ENCODE measurements around the gene ANXA6. TPM values are rescaled to one million over a fixed set of nuclear protein-coding genes. Genes with fewer than 3 reads are reported as not detected.
"Not testable (repeated sequence)": the region's sequence is repeated elsewhere in the genome, so short reads cannot be mapped to it uniquely, and the experiment has no call there.

The ANXA6 gene
- total RNA-seq, 2 donors from 2014 or later, result 271 to 398 TPM

DNA sequence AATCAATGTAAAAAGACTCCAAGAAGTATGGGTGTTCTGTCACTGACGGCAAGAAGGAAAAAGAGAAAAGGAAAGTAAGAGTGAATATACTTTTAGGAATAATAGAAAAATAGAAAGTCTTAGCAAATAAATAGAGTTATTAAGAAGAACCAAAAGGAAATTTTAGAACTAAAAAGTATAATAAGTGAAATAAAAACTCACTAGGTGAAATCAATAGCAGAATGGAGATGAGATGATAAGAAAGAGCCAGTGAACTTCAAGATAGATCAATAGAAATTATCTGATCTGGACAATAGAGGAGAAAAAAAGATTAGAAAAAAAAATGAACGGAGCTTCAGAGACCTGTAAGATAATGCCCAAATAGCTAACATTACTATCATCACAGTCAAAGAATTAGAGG, 31.6 kb upstream of the ANXA6 start:
- Mint-ChIP-seq H3K9me3 (peaks cover 22% of the 10 kb centered on the region), H3K36me3 (peaks cover 53% of the 10 kb centered on the region), H3K4me3 (no peak overlapping the region), H3K27ac (peak overlapping the region in 1 of 2 donors; percentile 20), H3K27me3 (no peaks in the 10 kb centered on the region), H3K4me1 (ENCODE audit: low read depth in 2 of 2) (peaks cover 47 to 53% of the 10 kb centered on the region in 2 donors)
- DNase-seq (ENCODE audit: low spot score) (no peak), ATAC-seq (no peak)

DNA sequence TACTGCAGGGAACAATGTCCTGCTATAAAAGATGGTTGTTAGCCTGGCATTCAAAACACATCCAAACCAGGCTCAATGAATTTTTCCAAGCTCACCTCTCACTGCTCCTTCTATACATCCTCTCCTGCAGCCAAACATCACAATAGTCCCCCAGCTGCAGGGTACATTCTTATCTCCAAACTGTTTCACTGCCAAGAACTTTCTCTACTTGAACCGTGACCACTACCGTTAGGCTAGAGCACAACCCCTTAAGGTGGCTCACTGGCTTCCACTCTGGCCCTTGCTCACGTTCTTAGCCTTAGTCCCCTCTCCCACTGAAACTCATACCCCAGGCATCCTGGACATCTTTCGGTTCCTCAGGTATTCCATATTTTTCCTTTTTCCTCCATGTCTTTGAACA, 29.0 kb upstream of the ANXA6 start:
- peaks cover 15% of the 10 kb centered on the region for H3K9me3 Mint-ChIP-seq
- DNase-seq (ENCODE audit: low spot score) (no peak), ATAC-seq (no peak)
- H3K27ac Mint-ChIP-seq, result peak overlapping the region; percentile 1 to 10
- peaks cover 27 to 40% of the 10 kb centered on the region in 2 donors for H3K4me1 Mint-ChIP-seq (ENCODE audit: low read depth in 2 of 2)
- no peak overlapping the region for H3K4me3 Mint-ChIP-seq
- no peaks in the 10 kb centered on the region for H3K27me3 Mint-ChIP-seq
- H3K36me3 Mint-ChIP-seq, result peaks cover 33% of the 10 kb centered on the region

DNA sequence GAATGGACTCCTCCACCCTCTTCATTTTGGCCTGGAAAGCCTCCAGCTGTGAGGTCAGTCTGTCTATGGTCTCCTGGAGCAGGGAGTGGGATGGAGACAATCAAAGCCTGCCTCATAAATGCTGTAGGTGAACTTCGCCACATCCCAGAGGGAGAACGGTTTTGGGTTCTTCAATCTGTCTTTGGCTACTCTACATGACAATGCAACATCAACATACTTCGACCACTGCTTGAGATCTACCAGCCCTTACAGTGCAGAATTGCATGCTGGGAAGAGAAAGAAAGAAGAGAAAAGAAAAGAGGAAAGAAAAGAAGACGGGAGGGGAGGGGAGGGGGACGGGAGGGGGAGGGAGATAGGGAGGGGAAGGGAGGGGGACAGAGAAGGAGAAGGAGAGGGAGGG, 28.5 kb upstream of the ANXA6 start:
- H3K27ac Mint-ChIP-seq, result peak overlapping the region in 1 of 2 donors; percentile 1
- no peak overlapping the region for H3K4me3 Mint-ChIP-seq
- no peaks in the 10 kb centered on the region for H3K27me3 Mint-ChIP-seq
- DNase-seq (ENCODE audit: low spot score), result no peak
- H3K36me3 Mint-ChIP-seq, result peaks cover 28% of the 10 kb centered on the region
- no peak for ATAC-seq
- H3K9me3 Mint-ChIP-seq, result peaks cover 11% of the 10 kb centered on the region
- peaks cover 23 to 36% of the 10 kb centered on the region in 2 donors for H3K4me1 Mint-ChIP-seq (ENCODE audit: low read depth in 2 of 2)

DNA sequence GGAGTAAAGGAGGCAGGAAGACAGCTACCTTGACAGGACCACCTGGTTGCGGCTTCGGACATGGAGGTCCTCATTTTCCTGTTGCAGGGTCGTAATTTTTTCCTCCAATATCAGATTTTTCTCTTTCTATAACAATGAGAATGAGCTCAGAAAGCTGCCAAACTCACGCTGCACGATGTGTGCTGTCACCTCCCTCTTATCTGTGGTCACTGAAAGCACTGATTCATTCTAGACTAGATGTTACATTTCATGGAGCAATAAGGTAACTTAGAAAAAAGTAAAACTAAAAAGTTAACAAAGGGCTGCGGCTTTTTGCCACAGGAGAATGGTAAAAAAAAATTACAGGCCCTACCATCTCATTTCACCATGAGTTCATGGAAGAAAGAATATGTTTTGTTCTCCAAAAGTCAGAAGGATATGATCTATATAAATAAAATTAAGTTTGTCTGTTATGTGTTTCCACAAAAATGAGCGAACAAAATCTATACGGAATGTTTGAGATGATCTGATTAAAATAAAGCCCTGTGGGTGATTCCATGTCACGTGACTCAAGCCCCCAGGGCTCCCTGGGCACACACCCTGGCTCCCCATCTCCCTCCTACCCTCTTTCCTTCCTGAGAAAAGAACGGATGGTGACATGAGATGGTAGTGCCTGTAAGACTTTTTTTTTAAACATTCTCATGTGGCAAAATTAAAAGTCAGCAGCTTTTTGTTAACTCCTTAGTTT, 26.9 kb upstream of the ANXA6 start:
- Mint-ChIP-seq H3K36me3 (peaks cover 14% of the 10 kb centered on the region), H3K27ac (peak overlapping the region in 1 of 2 donors; percentile 54)
- no peak for DNase-seq (ENCODE audit: low spot score)

DNA sequence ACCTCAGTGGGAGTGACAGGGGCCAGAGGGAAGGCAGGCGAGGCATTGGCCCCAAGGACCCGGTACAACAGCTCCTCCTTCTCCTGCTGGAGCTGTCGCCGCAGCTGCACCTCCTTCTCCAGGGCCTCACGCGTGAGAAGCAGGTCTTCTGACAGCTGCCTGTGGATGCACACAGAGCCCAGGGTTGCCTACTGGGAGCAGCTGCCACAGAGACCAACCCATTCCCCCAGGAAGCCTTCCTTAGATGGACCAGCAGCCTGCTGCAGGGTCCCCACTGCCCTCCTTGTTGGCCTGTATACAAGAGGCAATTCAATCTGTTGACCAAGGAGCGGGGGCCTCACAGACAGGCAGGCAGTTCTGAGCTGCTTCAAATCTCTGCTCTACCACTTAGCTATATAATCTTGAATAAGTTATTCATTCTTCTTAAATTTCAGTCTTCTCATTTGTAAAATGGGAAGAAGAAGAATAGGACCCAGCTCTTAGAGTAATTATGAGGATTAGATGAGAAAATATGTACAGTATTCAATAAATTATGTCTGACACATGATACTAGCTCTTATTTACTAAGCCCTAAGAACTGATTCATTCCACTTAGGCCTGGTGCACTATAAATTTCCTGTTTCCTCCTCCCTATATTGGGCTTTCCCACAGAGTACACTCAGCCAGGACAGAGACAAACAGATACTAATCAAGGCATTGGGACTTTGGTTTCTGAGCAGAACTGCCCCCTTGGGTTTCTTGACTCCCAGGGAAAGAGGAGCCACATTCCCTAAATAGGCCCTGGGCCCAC, 26.1 kb upstream of the ANXA6 start:
- Mint-ChIP-seq H3K4me3 (no peak overlapping the region), H3K27me3 (no peaks in the 10 kb centered on the region), H3K9me3 (no peaks in the 10 kb centered on the region), H3K36me3 (peaks cover 9% of the 10 kb centered on the region), H3K27ac (peak overlapping the region in 1 of 2 donors; percentile 54), H3K4me1 (ENCODE audit: low read depth in 2 of 2) (peaks cover 0 to 21% of the 10 kb centered on the region in 2 donors)
- ATAC-seq (no peak), DNase-seq (ENCODE audit: low spot score) (no peak)

More for the DNA sequence above, 26.9 kb upstream of the ANXA6 start:
- Mint-ChIP-seq H3K27me3 (no peaks in the 10 kb centered on the region), H3K4me1 (ENCODE audit: low read depth in 2 of 2) (peaks cover 8 to 27% of the 10 kb centered on the region in 2 donors), H3K9me3 (peaks cover 7% of the 10 kb centered on the region), H3K4me3 (no peak overlapping the region)
- no peak for ATAC-seq

DNA sequence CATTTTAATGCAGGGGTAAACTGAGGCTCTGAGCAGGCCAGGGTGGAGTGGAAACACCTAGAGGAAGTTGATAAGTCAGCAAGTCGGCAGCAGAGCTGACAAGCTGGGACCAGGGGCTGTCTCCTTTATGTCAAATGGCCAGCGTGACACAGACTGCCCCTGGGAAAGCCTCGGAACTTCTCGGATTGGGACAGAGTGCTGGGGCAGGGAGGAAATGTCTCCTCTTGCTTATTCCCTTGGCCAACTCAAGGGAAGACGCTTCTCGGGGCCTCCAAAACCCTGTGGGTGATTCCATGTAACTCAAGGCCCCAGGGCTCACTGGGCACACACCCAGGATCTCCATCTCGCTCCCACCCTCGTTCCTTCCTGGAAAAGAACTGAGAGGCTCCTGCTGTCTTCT, 25.4 kb upstream of the ANXA6 start:
- no peaks in the 10 kb centered on the region for H3K9me3 Mint-ChIP-seq
- H3K27ac Mint-ChIP-seq, result no peak overlapping the region
- no peak overlapping the region for H3K4me3 Mint-ChIP-seq
- H3K4me1 Mint-ChIP-seq (ENCODE audit: low read depth in 2 of 2), result peaks cover 2 to 21% of the 10 kb centered on the region in 2 donors
- no peaks in the 10 kb centered on the region for H3K27me3 Mint-ChIP-seq
- ATAC-seq (no peak), DNase-seq (ENCODE audit: low spot score) (no peak)
- peaks cover 9% of the 10 kb centered on the region for H3K36me3 Mint-ChIP-seq

DNA sequence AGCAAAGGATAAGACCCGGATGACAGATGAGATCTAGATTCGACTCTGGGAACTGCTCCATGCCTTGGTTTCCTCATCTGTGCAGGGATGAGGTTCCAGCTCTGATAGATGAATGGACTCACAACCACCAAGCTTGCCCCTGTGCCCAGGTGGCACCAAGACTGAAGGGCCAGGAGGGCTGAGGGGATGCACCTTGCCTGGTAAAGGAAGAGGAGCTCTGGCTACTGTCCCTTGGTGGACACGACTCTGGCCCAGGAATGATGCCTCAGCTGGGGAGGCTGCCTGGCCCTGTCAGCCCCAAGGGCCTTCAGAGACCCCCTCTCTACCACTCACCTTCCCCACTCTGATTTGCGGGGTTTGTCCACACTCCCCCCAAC, 24.9 kb upstream of the ANXA6 start:
- H3K36me3 Mint-ChIP-seq, result peaks cover 9% of the 10 kb centered on the region
- ATAC-seq (no peak), DNase-seq (ENCODE audit: low spot score) (no peak)
- peaks cover 5 to 21% of the 10 kb centered on the region in 2 donors for H3K4me1 Mint-ChIP-seq (ENCODE audit: low read depth in 2 of 2)
- no peak overlapping the region for H3K4me3 Mint-ChIP-seq
- H3K9me3 Mint-ChIP-seq, result no peaks in the 10 kb centered on the region
- H3K27me3 Mint-ChIP-seq, result no peaks in the 10 kb centered on the region
- peak overlapping the region; percentile 49 to 87 for H3K27ac Mint-ChIP-seq

DNA sequence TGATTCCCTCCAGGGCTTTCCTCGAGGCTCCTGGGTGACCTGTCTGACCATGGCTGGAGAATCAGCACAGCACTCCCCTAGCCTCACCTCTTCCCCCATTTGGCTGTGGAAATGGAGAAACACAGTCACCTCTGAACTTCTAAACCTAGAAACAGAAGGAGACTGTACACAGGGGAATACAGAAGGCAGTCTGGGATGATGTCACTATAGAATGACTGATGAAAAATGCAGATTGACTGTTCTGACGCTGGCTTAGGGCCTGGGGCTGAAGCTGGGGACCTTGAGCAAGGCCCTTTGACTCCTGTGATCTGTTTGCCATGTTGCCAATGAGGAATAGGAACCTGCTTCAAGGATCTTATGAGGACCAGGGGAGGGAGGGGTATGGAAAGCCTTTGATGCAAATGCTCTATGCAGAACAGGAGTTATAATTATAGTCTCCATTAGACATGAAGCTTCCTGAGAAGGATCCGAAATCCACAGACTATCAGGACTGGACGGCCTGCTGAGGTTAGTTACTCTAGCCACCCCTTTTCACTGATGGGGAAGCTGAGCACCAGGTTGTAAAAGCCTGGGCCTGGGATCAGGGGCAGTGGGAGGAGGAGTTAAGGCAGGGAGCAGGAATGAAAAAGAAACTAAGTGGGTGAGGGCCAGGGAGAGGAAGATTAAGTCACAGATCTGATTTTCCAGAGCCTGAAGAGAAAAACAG, 24.4 kb upstream of the ANXA6 start:
- H3K27me3 Mint-ChIP-seq, result no peaks in the 10 kb centered on the region
- H3K9me3 Mint-ChIP-seq, result no peaks in the 10 kb centered on the region
- ATAC-seq (no peak), DNase-seq (ENCODE audit: low spot score) (no peak)
- no peak overlapping the region for H3K4me3 Mint-ChIP-seq
- H3K36me3 Mint-ChIP-seq, result peaks cover 7% of the 10 kb centered on the region
- H3K4me1 Mint-ChIP-seq (ENCODE audit: low read depth in 2 of 2), result peaks cover 5 to 19% of the 10 kb centered on the region in 2 donors
- H3K27ac Mint-ChIP-seq, result peak overlapping the region; percentile 49 to 87

DNA sequence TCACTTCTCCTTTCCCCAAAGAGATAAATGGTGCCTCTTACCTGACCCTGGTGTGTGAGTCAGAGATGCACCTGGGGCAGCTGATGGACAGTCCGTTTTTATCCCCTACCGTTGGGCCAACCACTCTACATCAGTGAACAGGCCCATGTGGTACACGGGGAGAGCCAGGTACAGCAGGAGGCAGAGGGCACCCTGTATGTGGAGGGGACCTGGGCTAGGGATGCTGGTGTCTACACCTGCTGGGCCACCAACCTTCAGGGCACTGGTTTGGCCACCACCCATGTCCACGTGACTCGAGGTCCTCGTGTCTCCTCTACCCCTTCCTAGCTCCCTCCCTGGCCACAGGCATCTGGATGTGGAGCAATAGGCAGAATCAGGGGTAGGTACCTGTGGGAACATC, 22.7 kb upstream of the ANXA6 start:
- Mint-ChIP-seq H3K9me3 (no peaks in the 10 kb centered on the region), H3K27ac (no peak overlapping the region), H3K4me3 (no peak overlapping the region), H3K36me3 (peaks cover 5% of the 10 kb centered on the region), H3K4me1 (ENCODE audit: low read depth in 2 of 2) (peaks cover 5% of the 10 kb centered on the region in 2 donors), H3K27me3 (no peaks in the 10 kb centered on the region)
- peak in 1 of 2 donors; percentile 17 for ATAC-seq
- DNase-seq (ENCODE audit: low spot score), result no peak

DNA sequence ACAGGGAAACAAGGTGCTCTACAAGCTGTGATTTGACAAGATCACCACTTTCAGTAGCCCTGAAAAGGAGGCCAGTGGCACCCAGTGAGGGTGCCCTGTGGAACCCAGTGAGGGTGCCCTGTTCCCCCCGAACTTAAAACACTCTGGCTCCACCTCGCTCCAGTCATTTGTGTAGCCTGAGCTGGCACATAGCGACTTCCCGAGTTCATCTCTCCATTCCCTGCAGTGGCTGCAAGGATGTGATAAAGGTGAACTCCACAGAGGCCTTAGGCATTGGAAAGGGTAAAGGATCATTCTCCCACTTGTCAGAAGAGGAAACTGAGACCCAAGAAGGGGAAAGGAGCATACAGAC, 21.9 kb upstream of the ANXA6 start:
- no peaks in the 10 kb centered on the region for H3K27me3 Mint-ChIP-seq

DNA sequence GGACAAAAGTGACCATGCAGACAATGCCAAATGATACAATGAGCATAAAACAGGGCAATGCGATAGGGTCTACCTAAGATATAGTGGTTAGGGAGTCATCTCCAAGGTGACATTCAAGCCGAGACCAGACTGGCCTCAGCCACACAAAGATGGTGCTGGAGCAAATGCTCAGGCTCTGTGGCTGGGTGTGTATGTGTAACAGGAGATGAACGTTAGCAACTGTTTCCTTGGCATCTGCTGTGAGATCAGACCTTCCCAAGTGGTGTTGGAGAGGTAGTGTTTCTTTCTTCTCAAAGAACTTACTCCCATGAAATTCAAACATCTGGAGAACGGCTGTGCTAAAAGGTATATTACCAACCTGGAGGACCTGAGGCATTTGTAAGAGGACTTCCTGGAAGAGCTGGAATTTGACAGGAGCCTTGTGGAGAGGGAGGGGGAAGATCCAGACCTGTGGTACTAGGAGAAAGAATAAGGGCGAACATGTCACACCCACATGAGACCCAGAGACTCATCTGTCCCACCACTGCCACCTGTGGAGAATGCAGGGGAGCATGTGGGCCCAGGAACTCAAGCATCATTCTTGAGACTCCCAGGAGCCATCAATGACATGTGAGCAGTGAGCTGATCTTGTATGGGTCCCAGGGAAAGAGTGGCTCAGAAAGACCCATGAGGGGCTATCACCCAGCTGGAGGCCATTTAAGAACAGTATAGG, 21.4 kb upstream of the ANXA6 start:
- Mint-ChIP-seq H3K4me1 (ENCODE audit: low read depth in 2 of 2) (peaks cover 5 to 6% of the 10 kb centered on the region in 2 donors), H3K36me3 (peaks cover 5% of the 10 kb centered on the region), H3K27me3 (no peaks in the 10 kb centered on the region), H3K9me3 (no peaks in the 10 kb centered on the region), H3K27ac (peak overlapping the region; percentile 1 to 29), H3K4me3 (no peak overlapping the region)
- DNase-seq (ENCODE audit: low spot score) (no peak), ATAC-seq (no peak)

More for the DNA sequence above, 21.9 kb upstream of the ANXA6 start:
- peaks cover 5% of the 10 kb centered on the region in 2 donors for H3K4me1 Mint-ChIP-seq (ENCODE audit: low read depth in 2 of 2)
- peak overlapping the region in 1 of 2 donors; percentile 1 for H3K27ac Mint-ChIP-seq
- DNase-seq (ENCODE audit: low spot score), result no peak
- H3K9me3 Mint-ChIP-seq, result no peaks in the 10 kb centered on the region
- peaks cover 5% of the 10 kb centered on the region for H3K36me3 Mint-ChIP-seq
- ATAC-seq, result no peak
- no peak overlapping the region for H3K4me3 Mint-ChIP-seq

DNA sequence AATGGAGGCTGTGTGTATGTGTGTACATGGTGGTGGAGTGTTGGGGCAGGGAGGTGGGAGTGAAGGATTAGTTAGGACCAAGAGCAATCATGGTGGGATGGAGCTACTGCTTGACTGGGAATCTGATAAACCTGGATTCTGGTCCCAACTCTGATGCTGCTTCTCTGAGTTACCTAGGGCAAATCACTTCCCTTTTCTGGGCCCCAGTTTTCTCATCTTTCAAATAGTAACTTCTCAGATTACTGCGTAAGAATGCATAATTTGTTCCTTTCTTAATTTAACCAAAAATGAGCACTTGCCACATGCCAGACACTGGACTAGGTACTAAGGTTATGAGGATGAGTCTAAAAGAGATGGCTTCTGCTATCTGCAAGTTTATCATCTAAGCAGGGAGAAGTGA, 20.8 kb upstream of the ANXA6 start:
- H3K4me3 Mint-ChIP-seq, result no peak overlapping the region
- no peaks in the 10 kb centered on the region for H3K27me3 Mint-ChIP-seq
- peak overlapping the region in 1 of 2 donors; percentile 1 for H3K27ac Mint-ChIP-seq
- no peaks in the 10 kb centered on the region for H3K9me3 Mint-ChIP-seq
- H3K4me1 Mint-ChIP-seq (ENCODE audit: low read depth in 2 of 2), result peaks cover 5 to 6% of the 10 kb centered on the region in 2 donors
- ATAC-seq (no peak), DNase-seq (ENCODE audit: low spot score) (no peak)
- H3K36me3 Mint-ChIP-seq, result peaks cover 5% of the 10 kb centered on the region

DNA sequence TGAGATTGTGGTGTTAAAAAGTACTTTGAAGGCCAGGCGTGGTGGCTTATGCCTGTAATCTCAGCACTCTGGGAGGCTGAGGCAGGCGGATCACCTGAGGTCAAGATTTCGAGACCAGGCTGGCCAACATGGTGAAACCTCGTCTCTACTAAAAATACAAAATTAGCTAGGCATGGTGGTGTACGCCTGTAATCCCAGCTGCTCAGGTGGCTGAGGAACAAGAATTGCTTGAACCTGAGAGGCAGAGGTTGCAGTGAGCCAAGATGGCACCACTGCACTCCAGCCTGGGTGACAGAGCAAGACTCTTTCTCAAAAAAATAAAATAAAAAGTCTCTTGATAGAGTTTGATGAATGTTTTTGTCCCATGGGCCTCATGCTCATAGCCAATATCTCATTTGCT, 18.7 kb upstream of the ANXA6 start:
- not testable (repeated sequence) for H3K36me3 Mint-ChIP-seq; ATAC-seq; DNase-seq (ENCODE audit: low spot score); H3K4me3 Mint-ChIP-seq; H3K4me1 Mint-ChIP-seq (ENCODE audit: low read depth in 2 of 2); H3K27ac Mint-ChIP-seq; H3K27me3 Mint-ChIP-seq; H3K9me3 Mint-ChIP-seq

All from natural killer cell treated with Interleukin-12 subunit alpha and Interleukin-12 subunit beta and Interleukin-15 and Interleukin-18, amount 100 ng/mL, for 72 hours (primary cell).